Body of pancreas (tissue), 4 donors: Measurements from ENCODE around the gene CATSPERZ. TPM values are rescaled to one million over a fixed set of nuclear protein-coding genes. Genes with fewer than 3 reads are reported as not detected.

Source experiments
- ATAC-seq: fragments of 150-250 bp; one replicate; pipeline ENCODE4 v1.9.1; 2016
- DNase-seq, 4 donors: peaks; one replicate each; pipeline ENCODE4 v3.0.0-alpha.2; 2019
- H3K27ac ChIP-seq, 4 donors: fragments of 200-600 bp; sonication (generic); 1 replicate in 3 of 4; 2 replicates in 1 of 4; pipeline versions ENCODE4 v1.5.1 to v1.6.1; 2016 to 2019; ENCODE audit warnings: mild to moderate bottlenecking in 1 of 4, mixed read lengths in 1 of 4, moderate library complexity in 1 of 4
- H3K27me3 ChIP-seq, 2 donors: fragments of 200-600 bp; sonication (generic); one replicate each; pipeline ENCODE4 v1.6.0; 2016; ENCODE audit warnings: mild to moderate bottlenecking in 1 of 2
- H3K36me3 ChIP-seq, 2 donors: fragments of 200-600 bp; sonication (generic); replicated peaks in 1 of 2; 2 replicates each; pipeline ENCODE4 v1.5.1; 2016; ENCODE audit warnings: low read depth in 2 of 2; ENCODE audit not compliant: insufficient read depth in 1 of 2
- H3K4me1 ChIP-seq: fragments of 200-600 bp; sonication (generic); one replicate; pipeline ENCODE4 v1.6.0; 2016
- H3K4me3 ChIP-seq, 2 donors: fragments of 200-600 bp; sonication (generic); 1 replicate in 1 of 2; 2 replicates in 1 of 2; pipeline ENCODE4 v1.5.1; 2016 to 2019
- H3K9me3 ChIP-seq, 3 donors: fragments of 200-600 bp; sonication (generic); 1 replicate in 2 of 3; 2 replicates in 1 of 3; pipeline ENCODE4 v1.5.1; 2016
- POLR2A ChIP-seq, 3 donors: fragments of 450-650 bp; IDR thresholded peaks; one replicate each; pipeline ENCODE4 v1.6.1; 2016; ENCODE audit warnings: antibody characterized with exemption in 3 of 3, mild to moderate bottlenecking in 2 of 3
- WGBS, 2 donors: methylation state at CpG; one replicate each; pipeline ENCODE4 v1.1.5; 2017; 5-methylcytosine and 5-hydroxymethylcytosine counted together
- intact Hi-C: fragments of 100-400 bp; cut with DNase I; formaldehyde crosslinking; loops from one replicate; pipeline ENCODE4 v1.15.1; 2023
- total RNA-seq, 2 donors: library from RNA; depleted of rRNA; stranded (reverse); fragments of >200 nt; gene quantifications; one replicate each; pipeline ENCODE4 v1.1.0, GENCODE V29; 2016
- TF ChIP-seq, protein P1 (sequence below), 7 experiments: fragments of 450-650 bp in 4 of 7; fragments of 200-600 bp in 3 of 7; sonication (generic) in 3 of 7; IDR thresholded peaks; one replicate each; pipeline ENCODE4 v1.5.1; 2016 to 2019; ENCODE audit warnings: antibody characterized with exemption in 7 of 7

Gene CATSPERZ
- total RNA-seq, 2 donors from 2014 or later: 2.3 TPM; not detected in 1

DNA sequence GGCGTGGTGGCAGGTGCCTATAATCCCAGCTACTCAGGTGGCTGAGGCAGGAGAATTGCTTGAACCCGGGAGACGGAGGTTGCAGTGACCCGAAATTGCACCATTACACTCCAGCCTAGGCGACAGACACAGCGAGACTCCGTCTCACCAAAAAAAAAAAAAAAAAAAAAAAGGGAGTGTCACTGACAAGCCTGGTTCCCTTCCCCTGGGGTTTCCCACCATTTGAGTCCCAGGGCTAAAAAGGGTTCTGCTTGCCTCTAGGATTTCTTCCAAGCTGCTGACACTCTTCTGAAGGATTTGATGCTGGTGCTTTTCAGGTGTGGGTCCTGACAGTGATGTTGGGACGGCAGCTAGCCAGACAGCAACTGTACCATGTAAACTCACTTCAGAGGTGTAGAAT, 38.6 kb downstream of the CATSPERZ start:
- no peaks in the 10 kb centered on the region for H3K9me3 ChIP-seq
- peaks cover 11% of the 10 kb centered on the region for H3K4me1 ChIP-seq
- H3K27ac ChIP-seq: no peak overlapping the region
- ATAC-seq (no peak), DNase-seq (no peak)
- no peak overlapping the region for H3K4me3 ChIP-seq
- no peaks in the 10 kb centered on the region for H3K27me3 ChIP-seq
- WGBS, 2 donors: 83 to 93% methylated on average over 7 to 8 of the region's 8 CpGs
- intact Hi-C loops: no loop called here
- TF ChIP-seq, protein P1, sequence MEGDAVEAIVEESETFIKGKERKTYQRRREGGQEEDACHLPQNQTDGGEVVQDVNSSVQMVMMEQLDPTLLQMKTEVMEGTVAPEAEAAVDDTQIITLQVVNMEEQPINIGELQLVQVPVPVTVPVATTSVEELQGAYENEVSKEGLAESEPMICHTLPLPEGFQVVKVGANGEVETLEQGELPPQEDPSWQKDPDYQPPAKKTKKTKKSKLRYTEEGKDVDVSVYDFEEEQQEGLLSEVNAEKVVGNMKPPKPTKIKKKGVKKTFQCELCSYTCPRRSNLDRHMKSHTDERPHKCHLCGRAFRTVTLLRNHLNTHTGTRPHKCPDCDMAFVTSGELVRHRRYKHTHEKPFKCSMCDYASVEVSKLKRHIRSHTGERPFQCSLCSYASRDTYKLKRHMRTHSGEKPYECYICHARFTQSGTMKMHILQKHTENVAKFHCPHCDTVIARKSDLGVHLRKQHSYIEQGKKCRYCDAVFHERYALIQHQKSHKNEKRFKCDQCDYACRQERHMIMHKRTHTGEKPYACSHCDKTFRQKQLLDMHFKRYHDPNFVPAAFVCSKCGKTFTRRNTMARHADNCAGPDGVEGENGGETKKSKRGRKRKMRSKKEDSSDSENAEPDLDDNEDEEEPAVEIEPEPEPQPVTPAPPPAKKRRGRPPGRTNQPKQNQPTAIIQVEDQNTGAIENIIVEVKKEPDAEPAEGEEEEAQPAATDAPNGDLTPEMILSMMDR (IDR thresholded peaks at IDR 0.05): no peak
- TF ChIP-seq POLR2A (IDR thresholded peaks at IDR 0.05): no peak
- H3K36me3 ChIP-seq: no peaks in the 10 kb centered on the region

DNA sequence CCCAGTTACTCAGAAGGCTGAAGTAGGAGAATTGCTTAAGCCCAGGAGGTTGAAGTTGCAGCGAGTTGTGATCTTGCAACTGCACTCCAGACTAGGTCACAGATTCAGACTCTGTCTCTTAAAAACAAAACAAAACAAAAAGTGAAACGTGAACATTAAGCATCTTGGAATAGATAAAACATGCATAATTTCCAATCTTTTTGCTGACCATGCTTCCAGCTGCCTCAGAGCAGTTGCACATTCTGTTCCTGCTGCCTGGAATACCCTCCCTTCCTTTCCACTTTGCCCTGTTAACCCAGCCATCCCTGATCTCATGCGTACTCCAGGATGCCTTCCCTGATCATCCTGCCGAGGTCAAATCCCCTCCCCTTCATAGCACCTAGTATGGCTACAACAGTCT, 39.1 kb downstream of the CATSPERZ start:
- intact Hi-C loops: no loop called here
- WGBS, 2 donors: 60 to 65% methylated on average over 4 of the region's 4 CpGs
- DNase-seq: no peak
- no peak for ATAC-seq
- H3K4me1 ChIP-seq: peaks cover 11% of the 10 kb centered on the region
- H3K36me3 ChIP-seq: no peaks in the 10 kb centered on the region
- H3K9me3 ChIP-seq: no peaks in the 10 kb centered on the region
- H3K27ac ChIP-seq: no peak overlapping the region
- no peak for TF ChIP-seq POLR2A (IDR thresholded peaks at IDR 0.05)
- TF ChIP-seq, protein P1 (IDR thresholded peaks at IDR 0.05): no peak
- H3K4me3 ChIP-seq: no peak overlapping the region
- H3K27me3 ChIP-seq: no peaks in the 10 kb centered on the region

DNA sequence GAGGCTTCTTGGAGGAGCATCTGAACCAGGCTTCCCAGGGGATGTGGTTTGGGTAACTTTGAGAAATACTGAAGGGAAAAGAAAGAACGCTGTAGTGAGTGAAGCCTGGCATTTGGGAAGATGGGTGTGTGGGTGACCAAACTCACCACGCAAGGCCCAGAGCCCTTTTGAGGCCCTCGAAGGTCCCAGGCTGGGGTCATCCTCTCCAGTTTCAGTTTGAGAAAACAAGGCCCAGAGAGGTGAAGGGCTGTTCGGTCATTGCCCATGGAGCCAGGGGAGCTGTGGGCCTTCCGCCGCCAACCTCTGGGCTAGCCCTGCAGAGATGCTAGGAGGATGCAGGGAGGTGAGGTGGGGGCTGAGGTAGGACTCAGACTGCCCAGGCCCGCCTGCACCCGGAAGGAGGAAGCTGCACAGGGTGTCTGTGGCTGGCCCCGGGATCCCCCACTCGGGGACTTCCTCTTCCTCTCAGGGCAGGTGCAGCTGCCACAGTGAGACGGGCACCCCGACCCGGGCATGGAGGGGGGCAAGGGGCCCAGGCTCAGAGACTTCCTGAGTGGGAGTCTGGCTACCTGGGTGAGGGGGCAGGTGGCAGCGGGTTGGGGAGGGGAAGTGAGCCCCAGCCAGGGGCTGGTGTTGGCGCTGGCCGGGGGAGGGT, 39.7 kb downstream of the CATSPERZ start, which contains the start of gene CCDC88B:
CCDC88B (plus strand) TSS at position 451 of the 655 bp plus-strand sequence; CDS start at position 514, 63 bp downstream.
- ATAC-seq: no peak
- H3K27ac ChIP-seq: no peak within 1 kb of the TSS

DNA sequence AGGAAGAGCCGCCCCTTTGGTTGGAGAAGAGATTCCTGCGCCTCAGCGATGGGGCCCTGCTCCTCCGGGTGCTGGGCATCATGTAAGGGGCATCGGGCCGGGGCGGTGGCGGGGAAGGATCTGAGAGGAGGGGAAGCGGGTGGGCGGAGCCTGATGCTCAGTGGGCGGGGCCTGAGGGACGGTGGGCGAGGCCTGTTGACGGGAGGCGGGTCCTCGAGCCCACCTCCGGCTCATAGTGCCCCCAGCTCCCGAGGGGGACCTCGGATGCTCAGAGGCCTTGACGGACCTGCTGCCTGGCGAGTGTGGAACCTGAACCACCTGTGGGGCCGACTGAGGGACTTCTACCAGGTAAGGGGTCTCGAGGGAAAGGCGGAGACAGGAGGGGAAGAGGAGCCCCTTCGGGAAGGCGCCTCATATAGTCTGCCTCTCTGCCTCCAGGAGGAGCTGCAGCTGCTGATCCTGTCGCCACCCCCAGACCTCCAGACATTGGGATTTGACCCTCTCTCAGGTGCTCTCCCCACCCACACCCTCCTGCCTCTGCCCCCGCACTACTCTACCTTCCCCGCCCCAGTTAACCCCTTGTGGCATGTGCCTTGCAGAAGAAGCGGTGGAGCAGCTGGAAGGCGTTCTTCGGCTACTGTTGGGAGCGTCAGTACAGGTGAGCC, 40.6 kb downstream of the CATSPERZ start:
- H3K9me3 ChIP-seq: no peaks in the 10 kb centered on the region
- no peaks in the 10 kb centered on the region for H3K36me3 ChIP-seq
- TF ChIP-seq, protein P1 (IDR thresholded peaks at IDR 0.05): no peak
- peak in 1 of 3 donors; percentile 12 for TF ChIP-seq POLR2A (IDR thresholded peaks at IDR 0.05)
- H3K4me1 ChIP-seq: peaks cover 11% of the 10 kb centered on the region
- no peaks in the 10 kb centered on the region for H3K27me3 ChIP-seq
- intact Hi-C loops: no loop called here
- no peak for ATAC-seq
- no peak overlapping the region for H3K4me3 ChIP-seq
- DNase-seq: peak in 2 of 4 donors; percentile 19 to 24
- 43 to 64% methylated on average over 25 to 33 of the region's 33 CpGs for WGBS, 2 donors
- no peak overlapping the region for H3K27ac ChIP-seq

More for the DNA sequence above, 39.7 kb downstream of the CATSPERZ start, which contains the start of gene CCDC88B:
- 57 to 90% methylated on average over 9 to 16 of the region's 16 CpGs for WGBS, 2 donors
- intact Hi-C loops: no loop called here
- Histone ChIP-seq H3K36me3 (no peaks in the 10 kb centered on the region), H3K4me1 (peaks cover 11% of the 10 kb centered on the region), H3K9me3 (no peaks in the 10 kb centered on the region), H3K27me3 (no peaks in the 10 kb centered on the region), H3K4me3 (no peak within 1 kb of the TSS)
- DNase-seq: peak in 3 of 4 donors; percentile 16 to 61 (median 31)
- TF ChIP-seq, protein P1 (IDR thresholded peaks at IDR 0.05): no peak
- TF ChIP-seq POLR2A (IDR thresholded peaks at IDR 0.05): no peak
